Stimulated activated CD8-positive, alpha-beta memory T cell treated with anti-CD3 and anti-CD28 coated beads, Interleukin-4, amount 100 ng/mL, for 48 hours (primary cell): Measurements from ENCODE around the gene CLEC10A.
"Not testable (repeated sequence)": the region's sequence is repeated elsewhere in the genome, so short reads cannot be mapped to it uniquely, and the experiment has no call there.

Source experiments
- DNase-seq: peaks from one replicate; pipeline ENCODE4 v3.0.0-alpha.2; 2020

CLEC10A gene

DNA sequence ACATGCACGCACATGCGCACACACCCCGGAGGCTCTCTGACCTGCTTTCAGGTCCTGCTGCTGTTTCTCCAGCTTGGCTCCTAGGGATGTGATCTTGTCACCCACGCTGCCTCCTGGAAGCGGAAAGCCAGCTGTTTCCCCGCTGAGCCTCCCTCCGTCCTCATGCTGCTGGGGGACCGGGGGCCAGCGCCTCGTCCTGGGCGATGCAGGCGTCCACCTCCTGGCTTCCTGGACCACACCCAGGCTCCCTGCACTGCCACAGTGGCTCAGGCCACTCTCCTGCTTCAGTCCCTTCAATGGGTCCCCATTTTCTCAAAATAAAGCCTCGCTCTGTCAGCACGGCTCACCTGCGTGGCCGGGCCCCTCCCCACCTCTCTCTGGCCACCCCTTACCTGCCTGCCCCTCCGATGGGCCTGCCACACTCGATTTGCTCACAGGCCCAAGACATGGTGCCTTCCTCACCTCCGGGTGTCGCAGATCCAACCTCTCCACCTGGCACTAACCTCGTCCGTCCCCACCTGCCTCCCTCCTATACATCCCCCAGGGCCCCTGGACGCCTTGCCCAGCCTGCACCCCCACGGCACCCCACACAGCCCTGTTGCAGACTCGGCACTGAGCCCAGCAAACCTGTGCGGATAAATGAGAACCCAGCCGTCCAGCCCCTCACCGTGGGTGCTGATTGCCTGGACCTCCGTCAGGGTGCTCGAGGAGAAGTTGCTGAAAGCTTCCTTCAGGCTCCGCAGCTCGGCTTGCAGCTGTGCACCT lies 27.9 kb upstream of the CLEC10A start:
- DNase-seq = no peak

DNA sequence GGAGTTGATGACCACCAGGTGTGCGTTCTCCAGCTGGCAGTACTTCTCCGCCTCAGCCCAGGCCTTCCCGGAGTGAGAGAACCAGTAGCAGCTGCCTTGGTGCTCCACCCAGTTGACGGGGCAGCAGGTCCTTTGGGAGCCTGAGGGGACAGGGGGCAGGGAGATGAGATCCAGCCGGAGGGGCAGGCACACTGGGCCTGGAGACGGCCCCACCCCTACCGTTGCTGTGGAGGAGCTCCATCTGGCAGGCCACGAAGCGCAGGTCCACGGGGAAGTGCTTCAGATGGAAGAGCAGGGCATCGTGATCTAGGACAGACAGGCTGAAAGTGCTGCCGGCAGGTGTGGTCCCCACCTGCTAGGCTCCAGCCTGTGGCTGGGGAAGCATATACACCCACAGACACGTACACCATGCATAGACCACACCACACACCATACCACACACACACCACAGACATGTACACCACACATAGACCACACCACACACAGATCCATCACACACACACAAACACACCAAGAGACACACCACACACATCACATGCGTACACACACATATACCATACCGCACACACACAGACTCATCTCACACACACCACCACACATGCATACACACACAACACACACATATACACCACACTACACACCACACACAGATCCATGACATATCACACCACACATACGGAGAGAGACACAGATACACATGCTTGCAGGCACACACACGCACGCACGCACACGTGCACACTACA lies 27.1 kb upstream of the CLEC10A start:
- no peak for DNase-seq

DNA sequence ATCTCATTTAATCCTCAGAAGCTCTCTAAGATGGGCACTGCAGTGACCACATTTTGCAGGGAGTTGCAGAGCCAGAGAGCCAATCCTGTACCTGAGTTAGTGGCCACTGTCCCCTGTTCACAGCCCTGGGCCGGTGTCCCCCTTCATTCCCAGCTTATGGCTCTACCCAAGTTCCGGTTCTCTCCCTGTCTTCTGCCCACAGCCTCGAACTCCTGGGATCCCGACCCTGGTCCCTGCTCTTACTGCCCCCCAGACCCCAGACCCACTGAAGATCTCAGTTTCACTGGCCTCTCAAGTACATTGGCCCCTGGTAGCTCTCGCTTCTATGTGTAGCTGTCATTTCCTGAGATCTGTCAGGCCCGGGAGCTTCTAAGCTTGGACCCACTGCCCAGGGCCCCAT lies 22.4 kb upstream of the CLEC10A start:
- DNase-seq = no peak

DNA sequence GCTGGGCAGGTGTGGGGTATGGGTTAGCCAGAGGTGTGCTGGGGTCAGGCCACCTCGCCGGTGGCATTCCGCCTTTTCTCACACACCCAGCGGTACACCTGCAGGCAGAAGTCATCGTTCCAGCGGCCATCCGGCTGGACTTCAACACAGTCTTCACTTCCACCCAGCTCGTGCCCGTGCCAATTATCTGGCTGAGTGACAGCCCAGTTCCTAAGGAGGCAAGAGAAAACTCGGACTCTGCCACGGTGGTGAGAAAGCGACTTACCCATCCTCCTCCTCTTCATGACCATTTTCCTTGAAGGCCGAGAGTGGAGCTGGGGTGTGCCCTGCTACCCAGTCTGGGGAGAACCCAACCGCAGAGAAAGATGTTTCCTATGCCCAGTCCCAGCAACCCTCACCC lies 21.5 kb upstream of the CLEC10A start:
- no peak for DNase-seq

DNA sequence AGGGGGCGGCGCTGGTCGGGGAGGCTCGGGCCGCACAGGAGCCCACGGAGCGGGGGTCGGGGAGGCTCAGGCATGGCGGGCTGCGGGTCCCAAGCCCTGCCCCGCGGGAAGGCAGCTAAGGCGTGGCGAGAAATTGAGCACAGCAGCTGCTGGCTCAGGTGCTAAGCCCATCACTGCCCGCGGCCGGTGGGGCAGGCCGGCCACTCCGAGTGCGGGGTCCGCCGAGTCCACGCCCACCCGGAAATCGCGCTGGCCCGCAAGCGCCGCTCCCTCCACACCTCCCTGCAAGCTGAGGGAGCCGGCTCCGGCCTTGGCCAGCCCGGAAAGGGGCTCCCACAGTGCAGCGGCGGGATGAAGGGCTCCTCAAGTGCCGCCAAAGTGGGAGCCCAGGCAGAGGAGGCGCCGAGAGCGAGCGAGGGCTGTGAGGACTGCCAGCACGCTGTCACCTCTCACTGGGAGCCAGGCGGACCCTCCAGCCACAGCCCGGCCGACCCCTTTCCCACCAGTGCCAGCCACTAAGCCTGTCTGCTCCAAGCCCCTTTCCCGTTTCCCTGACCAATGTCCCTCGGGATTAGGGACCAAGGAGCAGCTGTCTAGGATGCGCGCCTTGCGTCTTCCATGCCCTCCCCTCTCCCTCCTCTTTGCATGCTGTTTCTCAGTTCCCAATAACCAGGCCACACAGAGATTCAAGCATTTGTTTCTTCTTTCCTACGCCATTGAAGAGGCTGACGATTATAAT lies 20.8 kb upstream of the CLEC10A start:
- not testable (repeated sequence) for DNase-seq

DNA sequence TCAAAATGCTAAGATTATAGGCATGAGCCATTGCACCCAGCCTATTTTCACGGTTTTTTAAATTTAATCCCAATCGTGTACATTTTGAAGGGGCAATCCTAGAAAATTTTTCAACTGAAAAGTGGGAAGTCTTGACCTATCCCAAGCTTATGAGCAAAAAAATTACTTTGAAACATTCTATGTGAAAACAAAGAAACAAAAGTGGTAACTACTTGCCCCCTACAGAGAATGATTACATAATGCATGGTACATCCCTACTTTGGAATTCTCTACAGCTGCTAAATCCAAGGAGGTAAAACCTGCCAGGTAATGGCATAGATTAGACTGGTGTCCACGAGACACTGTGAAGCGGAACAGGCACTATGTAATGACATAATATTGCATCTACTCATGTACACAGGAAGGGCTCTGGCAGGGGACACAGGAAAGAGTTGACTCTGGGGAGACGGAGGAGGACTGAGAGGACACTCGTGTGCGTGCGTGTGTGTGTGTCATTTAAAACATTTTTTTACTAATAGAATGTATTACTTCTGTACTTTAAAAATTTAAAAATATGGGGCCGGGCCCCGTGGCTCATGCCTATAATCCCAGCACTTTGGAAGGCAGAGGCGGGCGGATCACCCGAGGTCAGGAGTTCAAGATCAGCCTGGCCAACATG lies 18.9 kb upstream of the CLEC10A start:
- no peak for DNase-seq

DNA sequence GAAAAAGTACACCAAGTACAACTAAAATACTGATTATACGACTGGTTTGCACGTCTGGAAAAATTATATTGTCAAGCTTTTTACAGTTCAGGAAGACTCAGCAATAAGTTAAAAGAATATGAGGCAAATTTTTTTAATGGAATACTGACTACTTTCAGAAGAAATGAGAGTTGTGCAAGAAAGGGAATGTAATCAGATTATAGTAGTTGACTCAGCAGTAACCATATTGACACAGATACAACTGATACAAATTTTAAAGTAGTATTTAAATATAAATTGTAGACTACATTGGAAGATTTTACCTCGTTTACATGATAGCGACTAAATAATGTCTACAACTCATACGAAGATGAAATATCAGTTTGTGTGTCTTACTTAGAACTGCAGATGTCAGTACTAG lies 17.9 kb upstream of the CLEC10A start:
- DNase-seq = no peak

DNA sequence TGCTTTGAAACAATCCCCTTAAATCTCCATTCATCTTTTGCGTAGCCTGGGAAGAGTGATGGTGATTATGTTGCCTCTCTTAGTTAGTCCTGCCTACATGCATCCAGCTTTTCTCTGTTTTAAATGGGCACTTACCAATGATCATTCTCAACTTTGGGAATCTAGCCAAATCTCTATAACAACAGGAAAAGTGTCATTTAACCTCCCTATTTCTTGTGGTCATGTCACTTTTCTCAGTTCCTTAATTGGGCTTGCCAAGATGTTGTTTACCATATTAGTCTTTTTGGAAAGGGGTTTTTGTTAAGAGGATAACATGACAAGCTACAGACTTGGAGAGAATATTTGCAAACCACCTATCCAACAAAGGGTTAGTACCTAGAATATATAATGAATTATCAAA lies 15.6 kb upstream of the CLEC10A start:
- no peak for DNase-seq

DNA sequence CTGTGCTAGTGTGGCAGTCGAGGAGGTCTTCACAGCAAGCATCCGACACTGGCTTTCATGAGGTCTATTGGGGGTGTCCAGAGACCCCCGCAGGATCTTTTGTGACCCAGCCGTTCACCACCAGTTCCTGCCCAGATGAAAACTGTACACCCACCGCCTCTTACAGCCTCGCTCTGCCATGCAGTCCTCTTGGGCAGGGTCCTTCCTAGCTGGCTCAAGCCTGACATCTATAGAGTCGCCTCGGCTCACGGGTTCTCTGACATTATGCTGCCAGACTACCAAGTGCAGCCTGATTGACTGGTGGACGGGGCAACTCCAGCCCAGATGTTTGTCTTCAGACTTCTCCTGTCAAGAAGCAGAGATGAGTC lies 14.6 kb upstream of the CLEC10A start:
- no peak for DNase-seq

DNA sequence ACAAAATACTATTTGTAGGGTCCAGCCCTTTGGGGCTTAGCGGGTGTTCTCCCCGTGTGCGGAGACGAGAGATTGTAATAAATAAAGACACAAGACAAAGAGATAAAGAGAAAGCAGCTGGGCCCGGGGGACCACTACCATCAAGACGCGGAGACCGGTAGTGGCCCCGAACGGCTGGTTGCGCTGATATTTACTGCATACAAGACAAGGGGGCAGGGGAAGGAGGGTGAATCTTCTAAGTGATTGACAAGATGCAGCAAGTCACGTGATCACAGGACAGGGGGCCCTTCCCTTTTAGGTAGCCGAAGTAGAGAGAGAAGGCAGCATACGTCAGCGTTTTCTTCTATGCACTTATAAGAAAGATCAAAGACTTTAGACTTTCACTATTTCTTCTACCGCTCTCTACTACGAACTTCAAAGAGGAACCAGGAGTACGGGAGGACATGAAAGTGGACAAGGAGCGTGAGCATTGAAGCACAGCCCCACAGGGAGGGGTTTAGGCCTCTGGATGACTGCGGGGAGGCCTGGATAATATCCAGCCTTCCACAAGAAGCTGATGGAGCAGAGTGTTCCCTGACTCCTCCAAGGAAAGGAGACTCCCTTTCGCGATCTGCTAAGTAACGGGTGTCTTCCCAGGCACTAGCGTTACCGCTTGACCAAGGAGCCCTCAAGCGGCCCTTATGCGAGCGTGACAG lies 11.4 kb upstream of the CLEC10A start:
- not testable (repeated sequence) for DNase-seq

DNA sequence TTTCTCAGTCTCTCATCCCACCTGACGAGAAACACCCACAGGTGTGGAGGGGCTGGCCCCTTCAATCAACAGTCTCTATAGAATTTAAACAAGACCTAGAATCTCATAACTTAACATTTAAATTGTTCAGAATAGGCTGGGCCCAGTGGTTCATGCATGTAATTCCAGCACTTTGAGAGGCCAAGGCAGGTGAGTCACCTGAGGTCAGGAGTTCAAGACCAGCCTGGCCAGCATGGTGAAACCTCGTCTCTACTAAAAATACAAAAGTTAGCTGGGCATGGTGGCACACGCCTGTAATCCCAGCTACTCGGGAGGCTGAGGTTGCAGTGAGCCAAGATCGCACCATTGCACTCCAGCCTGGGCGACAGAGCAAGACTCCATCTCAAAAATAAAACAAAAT lies 9.5 kb upstream of the CLEC10A start:
- DNase-seq = not testable (repeated sequence)

DNA sequence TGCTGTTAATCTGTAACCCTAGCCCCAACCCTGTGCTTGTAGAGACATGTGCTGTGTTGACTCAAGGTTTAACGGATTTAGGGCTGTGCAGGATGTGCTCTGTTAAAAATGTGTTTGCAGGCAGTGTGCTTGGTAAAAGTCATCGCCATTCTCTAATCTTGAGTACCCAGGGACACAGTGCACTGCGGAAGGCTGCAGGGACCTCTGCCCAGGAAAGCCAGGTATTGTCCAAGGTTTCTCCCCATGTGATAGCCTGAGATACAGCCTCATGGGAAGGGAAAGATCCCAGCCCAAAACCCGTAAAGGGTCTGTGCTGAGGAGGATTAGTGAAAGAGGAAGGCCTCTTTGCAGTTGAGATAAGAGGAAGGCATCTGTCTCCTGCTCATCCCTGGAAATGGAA lies 8.4 kb upstream of the CLEC10A start:
- not testable (repeated sequence) for DNase-seq

DNA sequence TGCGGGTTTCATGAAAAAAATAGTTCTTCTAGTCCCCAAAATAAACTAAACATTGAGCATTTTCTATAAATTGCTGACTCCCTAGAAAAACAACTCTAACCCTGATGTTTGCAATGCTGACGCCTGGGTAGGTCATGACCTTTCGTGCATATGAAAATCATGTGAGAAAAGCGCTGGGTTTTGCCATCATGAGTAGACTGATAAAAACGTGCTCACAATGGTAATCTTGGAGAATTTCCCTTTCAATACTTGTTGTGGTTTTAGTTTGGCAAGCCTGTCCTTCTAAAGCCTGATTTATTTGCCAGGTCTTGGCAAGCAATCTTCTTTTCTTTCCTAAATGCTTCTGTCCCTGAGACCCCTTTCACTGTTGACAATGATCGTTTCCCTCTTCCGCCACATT lies 4.0 kb upstream of the CLEC10A start:
- DNase-seq = no peak

DNA sequence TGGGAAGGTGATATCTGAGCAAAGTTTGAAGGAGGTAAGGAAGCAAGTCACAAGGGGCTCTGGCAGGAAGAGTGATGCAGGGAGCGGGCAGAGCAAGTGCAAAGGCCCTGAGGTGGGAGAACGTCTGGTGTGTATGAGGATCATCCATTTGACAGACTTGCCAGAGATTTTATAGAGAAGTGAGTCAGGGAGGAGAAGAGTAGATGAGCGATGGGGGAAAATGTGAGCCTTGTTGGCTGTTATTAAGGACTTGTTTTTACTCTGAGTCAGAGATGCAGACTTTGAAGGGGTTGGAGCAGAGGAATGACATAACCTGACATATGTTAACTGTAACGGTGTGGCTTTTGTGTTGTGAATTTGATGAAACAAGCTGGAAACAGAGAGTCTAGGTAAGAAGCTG lies 3.5 kb upstream of the CLEC10A start:
- DNase-seq = no peak

DNA sequence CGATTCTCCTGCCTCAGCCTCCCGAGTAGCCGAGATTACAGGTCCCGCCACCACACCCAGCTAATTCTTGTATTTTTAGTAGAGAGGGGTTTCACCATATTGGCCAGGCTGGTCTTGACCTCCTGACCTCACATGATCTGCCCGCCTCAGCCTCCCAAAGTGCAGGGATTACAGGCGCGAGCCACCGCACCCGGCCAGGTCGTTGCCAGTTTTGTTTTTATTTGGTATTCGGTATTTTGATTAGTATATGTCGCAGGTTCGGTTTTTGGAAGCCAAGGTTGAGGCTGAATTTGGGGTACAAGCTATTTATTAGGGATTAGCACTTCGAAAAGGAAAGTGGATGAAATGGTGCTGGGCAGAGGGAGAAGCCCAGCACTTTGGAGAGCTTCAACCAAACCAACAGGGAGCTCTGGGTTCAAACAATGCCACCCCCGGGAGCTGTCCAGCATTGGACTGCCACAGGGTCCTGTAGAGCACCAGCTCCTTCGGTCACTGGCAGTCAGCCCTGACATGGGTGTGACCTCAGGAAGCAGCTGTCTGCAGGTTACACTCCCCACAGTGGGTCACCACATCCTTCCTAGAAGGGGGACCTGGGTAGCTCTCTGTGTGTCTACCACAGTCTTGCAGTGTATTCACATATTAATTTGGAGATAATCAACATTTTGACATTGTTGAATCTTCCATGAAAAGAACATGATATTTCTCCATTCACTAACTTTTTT lies 1.5 kb upstream of the CLEC10A start:
- no peak for DNase-seq

DNA sequence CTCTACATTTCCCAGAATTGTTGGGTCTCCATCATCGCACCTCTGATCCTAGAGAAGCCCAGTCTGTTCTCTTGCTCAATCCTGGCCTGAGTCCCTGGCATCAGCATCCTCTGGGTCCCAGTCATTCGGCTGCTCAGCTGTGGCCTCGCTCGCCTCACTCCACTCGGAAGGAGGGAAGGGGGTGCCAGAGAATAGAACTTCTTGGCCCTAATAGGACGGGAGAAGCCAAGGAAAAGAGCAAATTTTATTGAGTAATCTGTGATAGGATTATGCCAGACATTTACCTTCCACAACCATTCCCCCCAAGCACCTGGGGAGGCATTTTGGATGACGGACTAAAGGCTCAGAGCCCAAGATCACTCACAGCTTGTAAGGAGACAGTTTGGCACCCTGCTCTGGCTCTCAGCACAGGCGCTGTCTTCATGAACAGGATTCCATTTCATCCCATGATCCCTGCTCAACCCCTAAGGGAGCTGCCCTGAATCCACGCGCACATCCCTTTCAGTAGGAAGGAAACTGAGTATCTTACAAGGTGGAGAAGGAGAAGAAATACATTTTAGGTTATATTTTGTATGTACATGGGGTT lies 498 bp upstream of the CLEC10A start:
- no peak for DNase-seq

DNA sequence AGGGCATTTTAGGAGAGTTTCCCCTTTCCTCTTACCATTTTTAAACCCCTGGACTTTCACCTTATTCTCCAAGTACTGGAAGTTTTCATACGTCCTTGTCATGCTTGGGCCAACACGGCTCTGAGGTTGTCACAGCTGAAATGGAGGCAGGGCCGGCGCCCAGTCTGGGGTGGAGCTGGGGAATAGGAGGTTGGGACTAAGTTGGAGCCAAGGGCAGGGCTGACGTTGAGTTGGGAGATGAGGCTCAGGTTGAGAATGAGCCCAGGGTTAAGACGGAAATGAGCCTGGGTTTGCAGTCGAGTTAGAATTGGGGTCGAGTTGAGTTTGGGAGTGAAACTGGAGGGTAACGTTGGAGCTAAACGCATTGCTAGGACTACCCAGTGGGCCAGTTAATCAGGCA lies 1.3 kb downstream of the CLEC10A start:
- no peak for DNase-seq

DNA sequence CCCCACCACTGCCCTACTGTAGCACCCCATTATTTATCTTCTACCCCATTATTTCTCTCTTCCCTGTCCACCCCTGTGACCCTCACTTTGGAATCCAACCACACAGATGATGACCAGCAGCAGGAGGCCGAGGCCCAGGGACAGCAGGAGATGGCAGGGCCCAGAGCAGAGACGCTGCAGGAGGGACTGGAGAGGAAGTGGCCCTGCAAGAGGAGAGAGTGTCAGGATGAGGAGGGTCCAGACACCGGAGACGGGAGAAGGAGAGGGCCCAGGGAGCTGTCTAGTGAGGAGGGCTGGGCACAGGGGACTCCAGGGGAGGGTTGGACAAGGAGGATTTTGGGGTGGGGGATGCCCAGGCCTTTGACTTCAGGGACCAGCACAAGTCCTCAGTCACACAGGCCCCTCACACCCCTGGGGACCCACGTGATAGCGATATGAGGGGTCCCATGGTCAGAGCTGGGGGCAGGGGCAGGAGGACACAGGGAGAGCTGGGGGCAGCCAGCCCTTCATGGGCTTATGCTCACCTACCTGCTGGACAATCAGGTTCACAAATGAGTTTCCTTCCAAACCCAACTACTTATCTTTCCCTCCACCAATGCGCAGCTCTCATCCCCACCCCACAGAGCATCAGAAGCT lies 2.0 kb downstream of the CLEC10A start:
- DNase-seq = no peak

DNA sequence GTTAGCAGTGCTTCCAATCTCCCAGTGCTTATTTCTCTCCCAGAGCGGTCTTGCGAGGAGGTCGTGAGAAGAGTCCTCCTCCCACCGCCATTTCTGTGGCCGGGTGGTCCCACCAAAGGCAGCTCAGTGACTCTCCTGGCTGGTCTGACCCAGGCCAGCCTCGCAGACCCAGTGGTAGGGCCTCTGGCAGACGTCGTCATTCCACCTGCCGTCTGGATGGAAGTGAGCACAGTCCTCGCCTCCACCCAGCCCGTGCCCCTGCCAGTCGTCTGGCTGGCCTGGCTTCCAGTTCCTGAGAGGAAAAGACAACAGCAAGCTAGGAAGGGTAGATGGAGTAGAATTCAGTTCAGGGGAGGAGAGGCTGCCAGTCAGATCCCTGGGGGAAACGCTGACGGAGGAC lies 5.1 kb downstream of the CLEC10A start:
- DNase-seq = no peak

DNA sequence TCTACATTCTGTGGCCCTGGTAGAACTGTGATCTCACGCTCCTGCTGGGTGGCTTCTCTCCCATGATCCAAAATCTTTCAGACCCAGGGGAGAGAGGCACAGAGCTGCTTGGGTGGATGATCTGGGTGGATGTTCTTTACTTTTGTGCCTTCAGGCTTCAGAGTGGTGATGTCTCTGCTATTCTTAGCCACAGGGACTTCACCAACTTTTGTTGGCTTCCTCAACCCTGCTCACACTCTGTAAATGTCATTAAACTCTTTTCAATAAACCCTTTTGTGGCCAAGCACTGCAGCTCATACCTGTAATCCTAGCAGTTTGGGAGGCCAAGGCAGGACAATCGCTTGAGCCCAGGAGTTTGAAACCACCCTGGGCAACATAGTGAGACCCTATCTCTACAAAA lies 7.6 kb downstream of the CLEC10A start:
- DNase-seq = no peak

DNA sequence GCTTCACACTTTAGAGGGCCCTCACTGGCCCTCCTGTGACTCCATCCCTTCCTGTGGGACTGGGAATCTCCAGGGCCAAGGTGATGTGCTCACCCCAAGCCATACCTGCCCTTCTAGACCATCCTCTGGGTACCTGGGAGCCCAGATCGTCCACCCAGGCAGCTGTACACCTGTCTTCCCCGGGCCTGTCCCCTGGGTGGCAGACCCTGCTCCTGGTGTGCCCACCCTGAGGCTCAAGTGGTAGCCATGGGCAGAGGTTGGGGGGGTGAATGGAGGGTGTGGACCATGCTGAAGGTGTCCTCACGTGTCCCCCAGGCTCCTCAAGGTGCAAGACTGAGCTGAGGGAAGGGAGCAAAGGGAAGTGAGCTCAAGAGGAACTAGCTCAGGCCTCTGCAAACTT lies 9.3 kb downstream of the CLEC10A start:
- DNase-seq = no peak
